ENCODE measurements around the gene TMEM243.

TMEM243 gene

GRCh38 chr7:87152897-87153641 is 66.5 kb downstream of the TMEM243 start:
- H3K4me3 ChIP-seq (ENCODE audit: low read depth, low read length): peak overlapping the region; percentile 85
- no peak for TF ChIP-seq CTCF (IDR thresholded peaks at IDR 0.05; ENCODE audit: insufficient read depth, low read depth, low read length, missing control alignments)
- DNase-seq (ENCODE audit: low read depth): no peak

- TF ChIP-seq CTCF (IDR thresholded peaks at IDR 0.05; ENCODE audit: insufficient read depth, low read depth, low read length, missing control alignments): no peak
- DNase-seq (ENCODE audit: low read depth): peak; percentile 95
- H3K4me3 ChIP-seq (ENCODE audit: low read depth, low read length): peak within 1 kb of the TSS; percentile 85
Measured at GRCh38 chr7:87152112-87152896, 67.2 kb downstream of the TMEM243 start, which contains the start of gene DMTF1. DMTF1 (plus strand) TSS chr7:87152453; CDS start chr7:87164942, 12,489 bp downstream.

- TF ChIP-seq CTCF (IDR thresholded peaks at IDR 0.05; ENCODE audit: insufficient read depth, low read depth, low read length, missing control alignments): no peak
- peak overlapping the region; percentile 85 for H3K4me3 ChIP-seq (ENCODE audit: low read depth, low read length)
- DNase-seq (ENCODE audit: low read depth): no peak
Measured at GRCh38 chr7:87151729-87152111, 67.8 kb downstream of the TMEM243 start.

GRCh38 chr7:87151002-87151728 is 68.4 kb downstream of the TMEM243 start:
- H3K4me3 ChIP-seq (ENCODE audit: low read depth, low read length): peak overlapping the region; percentile 85
- no peak for TF ChIP-seq CTCF (IDR thresholded peaks at IDR 0.05; ENCODE audit: insufficient read depth, low read depth, low read length, missing control alignments)
- DNase-seq (ENCODE audit: low read depth): no peak

- peak; percentile 54 for TF ChIP-seq CTCF (IDR thresholded peaks at IDR 0.05; ENCODE audit: insufficient read depth, low read depth, low read length, missing control alignments)
- no peak overlapping the region for H3K4me3 ChIP-seq (ENCODE audit: low read depth, low read length)
- peak; percentile 60 for DNase-seq (ENCODE audit: low read depth)
Measured at GRCh38 chr7:87148332-87148955, 71.1 kb downstream of the TMEM243 start.

- no peak for TF ChIP-seq CTCF (IDR thresholded peaks at IDR 0.05; ENCODE audit: insufficient read depth, low read depth, low read length, missing control alignments)
- no peak for DNase-seq (ENCODE audit: low read depth)
- no peak overlapping the region for H3K4me3 ChIP-seq (ENCODE audit: low read depth, low read length)
Measured at GRCh38 chr7:87147500-87147899, 72.0 kb downstream of the TMEM243 start.

Measured in GM12865 (cell line).